Endothelial cell of coronary artery (primary cell): ENCODE measurements around the gene PARVA. TPM values are rescaled to one million over a fixed set of nuclear protein-coding genes. Genes with fewer than 3 reads are reported as not detected.

Source experiments
- total RNA-seq: library from RNA; depleted of rRNA; stranded (reverse); fragments of >200 nt; gene quantifications from 2 replicates; pipeline ENCODE4 v1.2.3, GENCODE V29; 2014

The PARVA gene
- total RNA-seq = 21.5 and 28.0 TPM in 2 replicates

GRCh38 chr11:12377106-12377823 is at the start of gene PARVA:
Gene PARVA, plus strand, starts transcription at chr11:12377571. Its CDS starts 77 bp downstream, at chr11:12377648.

